ENCODE measurements around the gene POLL.

Gene POLL

DNA sequence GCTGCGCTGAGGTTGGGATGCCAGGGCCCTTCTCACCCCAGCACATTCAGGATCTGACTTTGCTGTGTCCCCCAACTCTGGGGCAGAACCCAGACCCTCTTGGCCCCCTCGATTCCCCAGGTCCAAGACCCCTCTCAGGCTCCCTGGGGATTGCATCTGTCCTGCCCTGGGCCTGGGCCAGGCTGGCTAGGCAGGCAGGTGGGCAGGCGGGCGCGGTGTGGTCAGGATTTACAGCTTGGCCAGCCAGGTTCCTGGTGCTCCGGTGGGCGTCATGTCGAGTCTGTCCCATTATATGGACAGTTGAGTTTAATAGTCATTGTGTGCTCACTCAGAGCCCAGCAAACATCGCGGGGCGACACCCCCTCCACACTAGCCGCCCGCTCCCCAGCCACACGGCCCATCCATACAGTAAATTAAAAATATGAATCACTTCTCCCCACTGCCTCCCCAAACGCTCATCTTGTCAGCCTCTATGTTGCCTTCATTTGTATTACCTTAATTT is 23.5 kb downstream of the POLL start:
- 85 to 94% methylated on average over 5 to 14 of the region's 15 CpGs for WGBS, 2 experiments (ENCODE audit: insufficient coverage in 2 of 2)
- H3K27ac ChIP-seq (ENCODE audit: low read depth, low read length, severe bottlenecking), result no peak overlapping the region
- H3K9me3 ChIP-seq (ENCODE audit: control insufficient read depth, low read length), result no peaks in the 10 kb centered on the region

DNA sequence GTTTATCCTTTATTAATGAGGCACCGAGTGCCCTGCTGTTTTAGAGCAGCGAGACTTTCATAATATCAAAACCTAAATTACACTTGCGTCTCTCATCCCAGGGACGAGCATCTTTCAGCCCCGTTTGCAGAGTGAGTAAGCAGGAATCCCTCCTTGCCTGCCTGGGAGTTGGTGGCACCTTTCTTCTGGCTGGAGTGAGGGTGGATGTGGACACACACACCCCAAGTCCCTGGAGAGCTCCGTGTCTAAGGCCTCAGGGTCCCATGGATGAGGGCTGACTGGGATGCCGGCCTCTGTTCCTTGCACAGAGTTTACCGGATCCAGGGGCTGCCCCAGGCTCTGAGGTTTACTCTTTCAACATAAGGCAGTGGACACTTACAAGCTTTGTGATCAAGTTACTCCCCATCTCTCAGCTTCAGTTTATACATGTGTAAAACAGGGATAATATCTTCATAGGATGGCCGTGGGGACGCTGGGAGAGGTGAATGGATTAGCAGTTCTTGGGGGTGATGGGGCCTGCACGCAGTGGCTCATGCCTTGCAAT is 24.5 kb downstream of the POLL start:
- no peaks in the 10 kb centered on the region for H3K36me3 ChIP-seq (ENCODE audit: control insufficient read depth, insufficient read depth, low read length)
- H3K4me3 ChIP-seq (ENCODE audit: extremely low read depth, insufficient read depth, low read length, poor library complexity, severe bottlenecking), result no peak overlapping the region
- H3K4me1 ChIP-seq (ENCODE audit: control insufficient read depth, insufficient read depth, low read length, poor library complexity, severe bottlenecking), result peaks cover 2% of the 10 kb centered on the region
- no peaks in the 10 kb centered on the region for H3K9me3 ChIP-seq (ENCODE audit: control insufficient read depth, low read length)
- no peak overlapping the region for H3K27ac ChIP-seq (ENCODE audit: low read depth, low read length, severe bottlenecking)
- WGBS, 2 experiments (ENCODE audit: insufficient coverage in 2 of 2), result 90 to 91% methylated on average over 7 to 8 of the region's 11 CpGs

More for the DNA sequence above, 23.5 kb downstream of the POLL start:
- H3K36me3 ChIP-seq (ENCODE audit: control insufficient read depth, insufficient read depth, low read length), result no peaks in the 10 kb centered on the region
- peaks cover 2% of the 10 kb centered on the region for H3K4me1 ChIP-seq (ENCODE audit: control insufficient read depth, insufficient read depth, low read length, poor library complexity, severe bottlenecking)
- no peak overlapping the region for H3K4me3 ChIP-seq (ENCODE audit: extremely low read depth, insufficient read depth, low read length, poor library complexity, severe bottlenecking)

DNA sequence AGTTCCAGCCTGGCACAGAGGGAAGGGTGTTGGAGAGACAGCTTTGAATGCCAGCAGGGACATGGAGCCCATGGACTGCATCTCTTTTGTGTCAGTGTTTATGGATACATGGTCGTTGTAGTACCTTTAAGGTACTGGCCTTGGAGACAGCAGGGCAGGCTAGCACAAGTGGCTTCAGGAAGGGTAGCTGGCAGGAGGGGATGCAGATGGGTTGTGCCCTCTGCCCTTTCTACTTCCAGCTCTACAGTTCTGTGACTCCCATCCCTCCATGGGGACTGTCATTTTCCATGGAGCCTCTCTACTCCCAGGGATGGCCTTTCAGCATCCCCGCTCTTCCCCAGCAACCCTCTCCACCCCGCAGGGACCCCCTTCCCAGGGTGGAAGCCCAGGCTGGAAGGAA is 25.1 kb downstream of the POLL start:
- 60 to 100% methylated on average over 1 of the region's 3 CpGs for WGBS, 2 experiments (ENCODE audit: insufficient coverage in 2 of 2)
- H3K9me3 ChIP-seq (ENCODE audit: control insufficient read depth, low read length), result no peaks in the 10 kb centered on the region
- H3K27ac ChIP-seq (ENCODE audit: low read depth, low read length, severe bottlenecking), result no peak overlapping the region
- H3K4me1 ChIP-seq (ENCODE audit: control insufficient read depth, insufficient read depth, low read length, poor library complexity, severe bottlenecking), result peaks cover 5% of the 10 kb centered on the region
- H3K36me3 ChIP-seq (ENCODE audit: control insufficient read depth, insufficient read depth, low read length), result no peaks in the 10 kb centered on the region
- no peak overlapping the region for H3K4me3 ChIP-seq (ENCODE audit: extremely low read depth, insufficient read depth, low read length, poor library complexity, severe bottlenecking)

DNA sequence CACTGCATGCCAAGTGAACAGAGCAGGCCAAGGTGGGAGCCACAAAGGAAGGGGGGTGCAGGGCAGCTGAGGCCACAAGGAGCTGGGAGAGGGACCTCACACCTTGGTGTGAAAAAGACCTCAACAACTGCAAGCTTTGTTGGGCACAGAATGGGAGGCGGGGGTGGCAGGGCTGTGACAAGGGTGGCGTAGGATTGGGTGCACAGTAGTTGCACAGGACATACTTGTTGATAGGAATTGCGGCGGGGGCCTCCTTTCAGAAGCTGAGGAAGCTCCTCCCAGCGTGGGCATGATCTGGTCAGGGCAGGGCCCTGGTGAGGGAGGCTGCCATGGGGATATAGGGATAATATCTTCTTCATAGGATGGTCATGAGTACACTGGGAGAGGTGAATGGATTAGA is 25.8 kb downstream of the POLL start:
- WGBS, 2 experiments (ENCODE audit: insufficient coverage in 2 of 2), result 96 to 100% methylated on average over 4 to 5 of the region's 5 CpGs
- no peaks in the 10 kb centered on the region for H3K9me3 ChIP-seq (ENCODE audit: control insufficient read depth, low read length)
- H3K4me1 ChIP-seq (ENCODE audit: control insufficient read depth, insufficient read depth, low read length, poor library complexity, severe bottlenecking), result peaks cover 7% of the 10 kb centered on the region
- H3K27ac ChIP-seq (ENCODE audit: low read depth, low read length, severe bottlenecking), result no peak overlapping the region
- H3K36me3 ChIP-seq (ENCODE audit: control insufficient read depth, insufficient read depth, low read length), result no peaks in the 10 kb centered on the region
- no peak overlapping the region for H3K4me3 ChIP-seq (ENCODE audit: extremely low read depth, insufficient read depth, low read length, poor library complexity, severe bottlenecking)

DNA sequence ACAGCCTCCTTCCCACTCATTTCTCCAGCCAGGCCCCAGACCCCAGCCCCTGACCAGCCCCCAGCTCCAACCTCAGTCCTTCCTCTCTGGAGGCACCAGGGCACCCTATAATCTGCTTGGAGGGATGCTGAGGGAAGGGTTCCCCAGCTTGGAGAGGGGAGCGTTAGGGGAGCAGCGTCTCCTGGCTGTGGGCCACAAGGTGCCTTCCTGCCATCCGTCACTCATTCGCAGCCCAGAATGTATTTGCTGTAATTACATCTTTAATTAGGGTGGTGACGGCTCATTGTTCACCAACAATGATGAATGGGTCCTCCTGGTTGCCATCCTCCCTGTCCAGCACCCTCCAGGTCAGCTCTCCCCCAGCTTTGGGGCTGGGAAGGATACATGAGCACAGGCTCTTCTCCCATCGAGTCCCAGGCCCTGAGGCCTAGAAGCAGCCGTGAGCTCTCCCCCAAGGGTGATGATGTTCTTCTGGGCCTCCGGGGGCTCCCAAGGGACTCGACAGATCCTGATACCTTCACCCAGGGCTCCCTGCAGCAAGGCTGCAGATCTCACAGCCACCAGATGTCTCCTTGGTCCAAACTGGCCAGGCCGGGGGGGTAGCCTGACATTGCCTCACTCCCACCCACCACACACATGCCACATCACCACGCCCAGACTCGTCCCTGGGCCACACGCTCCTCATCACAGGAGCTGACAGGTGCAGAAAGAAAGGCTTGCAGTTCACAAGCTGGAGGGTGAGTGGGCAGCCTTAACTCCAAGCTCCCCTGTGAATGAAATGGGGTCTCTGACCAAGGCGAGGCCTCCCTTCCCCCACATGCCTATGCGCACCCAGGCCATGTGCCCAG is 26.8 kb downstream of the POLL start:
- H3K27ac ChIP-seq (ENCODE audit: low read depth, low read length, severe bottlenecking), result no peak overlapping the region
- no peak overlapping the region for H3K4me3 ChIP-seq (ENCODE audit: extremely low read depth, insufficient read depth, low read length, poor library complexity, severe bottlenecking)
- H3K4me1 ChIP-seq (ENCODE audit: control insufficient read depth, insufficient read depth, low read length, poor library complexity, severe bottlenecking), result peaks cover 7% of the 10 kb centered on the region
- H3K9me3 ChIP-seq (ENCODE audit: control insufficient read depth, low read length), result no peaks in the 10 kb centered on the region
- H3K36me3 ChIP-seq (ENCODE audit: control insufficient read depth, insufficient read depth, low read length), result no peaks in the 10 kb centered on the region
- WGBS, 2 experiments (ENCODE audit: insufficient coverage in 2 of 2), result 95 to 96% methylated on average over 9 to 13 of the region's 15 CpGs

DNA sequence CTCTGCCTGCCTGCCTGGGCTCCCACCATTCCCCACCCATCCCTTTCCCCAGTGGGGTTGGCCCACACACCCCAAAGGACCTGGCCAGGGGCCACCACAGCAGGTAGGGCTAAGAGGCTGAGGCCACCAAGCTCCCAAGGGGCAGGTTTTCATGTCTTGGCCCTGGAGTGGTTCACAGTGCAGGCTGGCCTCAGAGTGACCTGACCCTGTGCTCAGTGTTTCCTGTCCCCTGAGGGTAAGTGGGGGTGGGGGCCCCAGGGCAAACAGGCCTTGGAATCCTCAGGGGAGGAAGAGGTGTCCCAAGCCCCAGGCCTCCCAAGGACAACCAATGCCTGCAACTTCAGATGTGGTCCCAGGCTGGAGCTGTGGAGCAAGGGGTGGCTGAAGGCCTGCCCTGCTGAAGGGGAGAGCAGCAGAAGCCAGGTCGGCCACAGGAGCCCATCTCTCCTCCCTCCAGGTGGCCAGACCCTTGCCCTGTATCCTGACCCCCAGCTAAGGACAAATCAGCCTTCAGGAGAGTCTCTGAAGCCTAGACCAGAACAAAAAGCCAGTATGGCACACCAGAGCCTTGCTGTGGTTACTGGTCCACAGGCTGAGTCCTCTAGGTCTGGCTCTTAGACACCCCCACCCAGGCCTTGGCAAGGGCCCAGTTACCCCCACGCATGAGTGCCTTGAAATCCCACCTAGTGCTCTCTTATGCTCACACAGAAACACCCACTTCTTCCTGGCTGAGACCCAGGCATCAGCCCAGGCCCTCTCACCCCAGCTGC is 27.6 kb downstream of the POLL start:
- H3K4me3 ChIP-seq (ENCODE audit: extremely low read depth, insufficient read depth, low read length, poor library complexity, severe bottlenecking), result no peak overlapping the region
- no peaks in the 10 kb centered on the region for H3K36me3 ChIP-seq (ENCODE audit: control insufficient read depth, insufficient read depth, low read length)
- H3K4me1 ChIP-seq (ENCODE audit: control insufficient read depth, insufficient read depth, low read length, poor library complexity, severe bottlenecking), result peaks cover 7% of the 10 kb centered on the region
- H3K27ac ChIP-seq (ENCODE audit: low read depth, low read length, severe bottlenecking), result no peak overlapping the region
- 67 to 100% methylated on average over 1 of the region's 2 CpGs for WGBS, 2 experiments (ENCODE audit: insufficient coverage in 2 of 2)
- H3K9me3 ChIP-seq (ENCODE audit: control insufficient read depth, low read length), result no peaks in the 10 kb centered on the region

DNA sequence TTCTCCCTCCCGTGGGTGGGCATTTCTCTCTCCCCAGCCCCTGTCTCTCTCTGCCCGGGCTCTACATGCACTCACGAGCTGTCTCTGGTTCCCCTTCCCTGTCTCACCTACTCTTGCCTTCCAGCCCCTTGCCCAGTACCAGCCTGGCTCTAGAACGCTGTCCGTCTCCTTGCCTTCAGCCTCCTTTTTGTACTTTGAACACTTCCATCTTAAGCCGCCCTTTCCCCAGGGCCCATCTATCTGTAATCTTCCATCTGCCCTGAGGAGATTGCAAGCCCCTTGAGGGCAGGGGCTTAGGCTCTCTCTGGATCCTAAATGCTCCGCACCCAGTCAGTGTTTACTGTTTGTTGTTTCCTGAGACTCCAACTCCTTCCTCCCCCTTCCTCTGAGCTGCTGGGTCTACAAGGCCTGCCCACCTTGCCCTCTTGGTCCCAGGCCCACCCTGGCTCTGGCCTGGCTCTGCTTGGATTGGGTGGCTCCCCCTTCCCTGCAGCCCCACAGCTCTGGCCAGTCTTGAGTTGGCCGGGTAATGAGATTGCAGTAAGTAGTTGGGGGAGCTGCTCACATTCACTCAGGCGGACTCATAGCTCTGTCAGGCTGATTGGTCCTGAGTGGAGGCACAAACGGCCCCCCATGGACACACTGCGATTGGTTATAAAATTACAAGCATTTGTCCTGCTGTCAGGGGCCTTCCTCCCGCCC is 28.3 kb downstream of the POLL start:
- Histone ChIP-seq H3K4me1 (ENCODE audit: control insufficient read depth, insufficient read depth, low read length, poor library complexity, severe bottlenecking) (peaks cover 7% of the 10 kb centered on the region), H3K9me3 (ENCODE audit: control insufficient read depth, low read length) (no peaks in the 10 kb centered on the region), H3K36me3 (ENCODE audit: control insufficient read depth, insufficient read depth, low read length) (no peaks in the 10 kb centered on the region), H3K4me3 (ENCODE audit: extremely low read depth, insufficient read depth, low read length, poor library complexity, severe bottlenecking) (no peak overlapping the region), H3K27ac (ENCODE audit: low read depth, low read length, severe bottlenecking) (no peak overlapping the region)
- WGBS, 2 experiments (ENCODE audit: insufficient coverage in 2 of 2), result 92 to 97% methylated on average over 6 to 11 of the region's 12 CpGs

DNA sequence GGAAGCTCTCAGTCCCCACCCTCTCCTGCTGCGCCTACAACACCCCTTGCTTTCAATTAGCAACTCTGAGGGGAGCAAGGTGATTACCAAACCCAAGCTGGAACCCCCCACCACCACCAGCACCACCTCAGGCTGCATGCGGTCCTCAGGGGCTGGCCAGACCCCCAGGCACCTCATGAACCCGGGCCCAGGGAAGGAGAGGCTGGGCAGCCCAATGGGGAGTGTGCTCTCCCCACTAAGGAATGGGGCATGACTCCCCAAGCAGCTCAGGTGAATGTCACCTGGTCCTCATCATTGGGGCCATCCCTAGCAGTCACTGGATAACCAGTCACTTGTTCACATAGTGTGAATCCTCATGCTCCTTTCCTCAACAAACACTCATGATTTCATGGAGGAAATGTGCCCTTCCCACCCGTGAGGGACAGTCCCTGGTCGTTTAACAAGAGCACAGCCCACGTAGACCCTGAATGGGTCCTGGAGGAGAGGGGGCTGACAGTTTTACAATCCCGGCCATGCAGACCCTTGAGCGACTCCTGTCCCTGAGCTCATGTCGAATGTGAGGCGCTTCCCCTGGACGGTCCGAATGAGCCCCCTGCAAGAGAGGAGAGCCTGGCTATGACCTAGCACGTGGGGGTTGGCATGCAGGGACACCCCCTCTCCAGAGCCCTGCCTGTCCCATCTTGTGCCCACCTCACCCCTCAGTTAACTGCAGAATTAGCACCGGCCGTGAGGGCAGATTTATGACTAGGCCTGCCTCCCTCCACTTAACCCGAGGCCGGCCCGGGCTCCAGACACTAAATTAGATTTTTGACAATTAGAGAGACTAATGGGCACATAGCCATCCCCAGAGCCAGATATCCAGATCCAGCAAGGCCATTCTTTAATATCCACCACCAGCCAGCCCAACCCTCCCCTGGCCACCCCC is 29.1 kb downstream of the POLL start:
- H3K36me3 ChIP-seq (ENCODE audit: control insufficient read depth, insufficient read depth, low read length), result peaks cover 7% of the 10 kb centered on the region
- no peaks in the 10 kb centered on the region for H3K9me3 ChIP-seq (ENCODE audit: control insufficient read depth, low read length)
- no peak overlapping the region for H3K4me3 ChIP-seq (ENCODE audit: extremely low read depth, insufficient read depth, low read length, poor library complexity, severe bottlenecking)
- no peak overlapping the region for H3K27ac ChIP-seq (ENCODE audit: low read depth, low read length, severe bottlenecking)
- H3K4me1 ChIP-seq (ENCODE audit: control insufficient read depth, insufficient read depth, low read length, poor library complexity, severe bottlenecking), result peaks cover 7% of the 10 kb centered on the region
- WGBS, 2 experiments (ENCODE audit: insufficient coverage in 2 of 2), result 86 to 92% methylated on average over 10 to 17 of the region's 18 CpGs

DNA sequence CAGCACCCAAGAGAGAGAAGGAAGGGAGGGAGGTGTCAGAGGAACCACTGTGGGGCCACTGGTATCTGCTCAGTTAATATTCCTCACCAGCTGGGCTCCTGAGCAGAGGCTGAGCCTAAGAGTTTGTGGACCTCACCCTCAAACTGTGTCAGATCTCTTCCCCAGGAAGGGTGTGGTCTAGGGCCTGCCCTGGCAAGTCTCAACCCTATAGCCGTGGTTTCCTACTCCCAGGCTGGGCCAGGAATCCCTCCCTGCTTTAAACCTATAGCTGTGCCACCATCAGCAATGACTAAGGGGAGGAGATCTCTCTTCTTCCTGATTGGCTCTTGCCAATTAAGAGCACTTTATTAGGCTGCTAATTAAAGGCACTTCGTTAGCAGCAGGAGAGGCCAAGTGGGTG is 29.9 kb downstream of the POLL start:
- H3K4me3 ChIP-seq (ENCODE audit: extremely low read depth, insufficient read depth, low read length, poor library complexity, severe bottlenecking), result no peak overlapping the region
- no peak overlapping the region for H3K27ac ChIP-seq (ENCODE audit: low read depth, low read length, severe bottlenecking)
- 82 to 100% methylated on average over 1 to 2 of the region's 2 CpGs for WGBS, 2 experiments (ENCODE audit: insufficient coverage in 2 of 2)
- no peaks in the 10 kb centered on the region for H3K9me3 ChIP-seq (ENCODE audit: control insufficient read depth, low read length)
- peaks cover 14% of the 10 kb centered on the region for H3K36me3 ChIP-seq (ENCODE audit: control insufficient read depth, insufficient read depth, low read length)
- H3K4me1 ChIP-seq (ENCODE audit: control insufficient read depth, insufficient read depth, low read length, poor library complexity, severe bottlenecking), result peaks cover 7% of the 10 kb centered on the region

Measured in mesodermal cell (in vitro differentiated cells).